GM06990 (cell line): ENCODE results near the gene ATP1A1.

Source experiments
- DNase-seq: peaks from one replicate; pipeline ENCODE4 v3.0.0-alpha.2; 2011; ENCODE audit not compliant: insufficient read length; ENCODE audit errors: extremely low read depth
- H3K27me3 ChIP-seq: replicated peaks from 2 replicates; pipeline ENCODE4 v1.6.0; 2011; ENCODE audit warnings: low read length; ENCODE audit not compliant: control insufficient read depth, insufficient read depth
- H3K36me3 ChIP-seq: 2 replicates; pipeline ENCODE4 v1.5.1; 2011; ENCODE audit warnings: low read length; ENCODE audit not compliant: control insufficient read depth, insufficient read depth
- H3K4me3 ChIP-seq: replicated peaks from 2 replicates; pipeline ENCODE4 v1.5.1; 2011; ENCODE audit warnings: low read depth, mild to moderate bottlenecking, control low read depth, low read length
- TF ChIP-seq, protein P1 (sequence below): IDR thresholded peaks from 2 replicates; pipeline ENCODE4 v1.5.1; 2011; ENCODE audit warnings: low read length, control low read depth, mild to moderate bottlenecking, inconsistent platforms; ENCODE audit not compliant: insufficient read depth, poor library complexity, severe bottlenecking

ATP1A1 gene

DNA sequence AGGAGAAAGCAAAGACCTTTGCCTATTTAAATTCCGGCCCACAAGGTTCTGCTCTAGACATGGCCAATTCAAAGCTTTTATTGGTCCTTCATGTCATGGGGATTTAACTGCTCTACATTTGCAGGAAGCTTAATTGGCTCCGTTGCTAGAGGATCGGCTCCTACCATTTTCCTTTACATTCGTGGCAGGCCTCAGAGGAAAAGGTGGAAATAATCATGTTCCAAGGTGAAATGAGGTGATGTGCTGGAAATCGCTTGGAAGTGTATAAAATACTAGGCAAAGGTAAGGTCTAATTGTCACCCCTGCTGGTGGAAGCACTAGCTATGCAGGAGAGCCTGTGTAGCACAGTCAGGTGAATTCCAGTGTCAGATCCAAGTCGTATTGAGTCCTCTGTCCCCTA, 55.5 kb downstream of the ATP1A1 start:
- Histone ChIP-seq H3K4me3 (no peak overlapping the region), H3K27me3 (no peaks in the 10 kb centered on the region; the same call in 1 of the 2 replicates), H3K36me3 (no peaks in the 10 kb centered on the region)
- TF ChIP-seq, protein P1, sequence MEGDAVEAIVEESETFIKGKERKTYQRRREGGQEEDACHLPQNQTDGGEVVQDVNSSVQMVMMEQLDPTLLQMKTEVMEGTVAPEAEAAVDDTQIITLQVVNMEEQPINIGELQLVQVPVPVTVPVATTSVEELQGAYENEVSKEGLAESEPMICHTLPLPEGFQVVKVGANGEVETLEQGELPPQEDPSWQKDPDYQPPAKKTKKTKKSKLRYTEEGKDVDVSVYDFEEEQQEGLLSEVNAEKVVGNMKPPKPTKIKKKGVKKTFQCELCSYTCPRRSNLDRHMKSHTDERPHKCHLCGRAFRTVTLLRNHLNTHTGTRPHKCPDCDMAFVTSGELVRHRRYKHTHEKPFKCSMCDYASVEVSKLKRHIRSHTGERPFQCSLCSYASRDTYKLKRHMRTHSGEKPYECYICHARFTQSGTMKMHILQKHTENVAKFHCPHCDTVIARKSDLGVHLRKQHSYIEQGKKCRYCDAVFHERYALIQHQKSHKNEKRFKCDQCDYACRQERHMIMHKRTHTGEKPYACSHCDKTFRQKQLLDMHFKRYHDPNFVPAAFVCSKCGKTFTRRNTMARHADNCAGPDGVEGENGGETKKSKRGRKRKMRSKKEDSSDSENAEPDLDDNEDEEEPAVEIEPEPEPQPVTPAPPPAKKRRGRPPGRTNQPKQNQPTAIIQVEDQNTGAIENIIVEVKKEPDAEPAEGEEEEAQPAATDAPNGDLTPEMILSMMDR, result no peak
- DNase-seq, result no peak

DNA sequence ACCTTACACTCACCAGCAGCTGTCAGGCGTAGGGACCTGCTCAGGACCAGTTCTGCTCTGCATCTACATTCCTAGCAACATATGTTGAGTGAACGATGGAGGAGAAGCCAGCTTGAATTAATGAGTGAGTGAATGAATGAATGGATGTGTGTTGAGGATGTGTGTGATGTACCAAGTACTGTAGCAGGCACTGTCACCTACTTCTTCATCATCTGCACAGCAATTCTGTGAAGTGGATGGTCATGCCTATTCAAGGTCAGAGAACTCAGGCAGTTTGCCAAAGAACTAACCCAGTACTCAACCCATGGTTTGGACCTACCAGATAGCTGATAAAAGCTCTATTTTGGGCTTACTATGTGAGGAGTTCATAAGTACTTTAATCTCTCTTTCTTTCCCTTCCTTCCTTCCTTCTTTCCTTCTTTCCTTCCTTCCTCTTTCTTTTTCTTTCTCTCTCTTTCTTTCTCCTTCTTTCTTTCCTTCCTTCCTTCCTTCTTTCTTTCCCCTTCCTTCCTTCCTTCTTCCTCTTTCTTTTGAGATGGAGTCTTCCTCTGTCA, 56.9 kb downstream of the ATP1A1 start:
- no peaks in the 10 kb centered on the region for H3K36me3 ChIP-seq
- TF ChIP-seq, protein P1, result no peak

DNA sequence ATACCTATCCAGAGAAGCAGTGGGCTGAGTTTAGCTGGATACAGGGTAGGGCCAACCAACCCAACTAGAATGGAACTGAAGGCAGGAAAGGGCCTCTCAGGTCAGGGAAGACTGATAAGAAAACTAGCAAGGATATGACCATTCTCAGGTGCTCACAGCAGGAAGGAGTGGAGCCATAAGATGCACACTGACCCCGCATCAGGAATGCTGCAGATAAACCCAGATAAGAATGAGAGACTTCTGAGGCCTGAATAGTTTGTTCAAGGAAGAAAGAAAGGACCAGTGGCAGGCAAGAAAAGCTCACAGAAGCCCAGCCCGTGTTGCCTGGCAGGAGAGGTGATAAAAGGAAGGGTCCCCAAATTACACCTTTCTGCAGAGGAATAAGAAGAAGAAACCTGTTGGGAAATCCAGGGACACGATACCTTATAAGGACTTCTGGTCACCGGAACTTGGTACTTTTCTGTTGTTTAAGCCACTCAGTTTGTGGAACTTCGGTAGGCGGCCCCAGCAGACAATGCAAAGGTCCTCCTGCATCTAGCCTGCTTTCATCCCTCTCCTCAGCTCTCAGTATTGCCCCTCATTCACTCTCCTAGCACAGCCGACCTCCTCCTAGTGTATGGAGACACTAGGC, 58.9 kb downstream of the ATP1A1 start:
- Histone ChIP-seq H3K27me3 (no peaks in the 10 kb centered on the region; the same call in 1 of the 2 replicates), H3K4me3 (no peak overlapping the region)
- TF ChIP-seq, protein P1, result no peak

More for the DNA sequence above, 56.9 kb downstream of the ATP1A1 start:
- no peak for DNase-seq
- Histone ChIP-seq H3K4me3 (no peak overlapping the region), H3K27me3 (no peaks in the 10 kb centered on the region; the same call in 1 of the 2 replicates)

DNA sequence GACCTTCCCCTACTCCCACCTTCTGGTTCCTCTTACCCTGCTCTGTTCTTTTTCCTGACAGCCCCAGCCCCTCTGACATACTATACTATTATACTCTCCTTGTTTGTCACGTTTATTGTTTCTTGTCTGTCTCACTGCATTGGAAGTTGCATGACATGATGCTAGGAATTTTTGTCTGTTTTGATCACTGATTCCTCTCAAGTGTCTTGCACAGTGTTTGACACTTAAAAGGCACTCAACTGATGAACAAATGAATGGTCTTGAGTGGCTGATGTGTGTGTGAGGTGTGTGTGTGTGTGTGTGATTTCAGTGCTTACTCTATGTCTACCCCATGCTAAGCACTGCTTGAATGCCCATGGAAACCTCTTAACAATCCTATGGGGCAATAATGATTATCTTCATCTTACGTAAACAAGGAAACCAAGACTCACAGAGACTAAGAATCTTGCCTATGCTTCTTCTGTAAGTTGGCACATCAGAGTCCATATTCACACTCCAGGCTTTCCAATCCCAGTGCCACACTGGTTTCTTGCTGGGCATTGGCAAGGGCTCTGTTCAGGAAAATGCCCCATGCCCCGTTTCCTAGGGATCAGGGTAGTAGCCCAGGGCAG, 59.7 kb downstream of the ATP1A1 start:
- DNase-seq, result no peak
- Histone ChIP-seq H3K4me3 (no peak overlapping the region), H3K36me3 (no peaks in the 10 kb centered on the region), H3K27me3 (no peaks in the 10 kb centered on the region; the same call in 1 of the 2 replicates)
- TF ChIP-seq, protein P1, result no peak

More for the DNA sequence above, 58.9 kb downstream of the ATP1A1 start:
- no peaks in the 10 kb centered on the region for H3K36me3 ChIP-seq
- no peak for DNase-seq

DNA sequence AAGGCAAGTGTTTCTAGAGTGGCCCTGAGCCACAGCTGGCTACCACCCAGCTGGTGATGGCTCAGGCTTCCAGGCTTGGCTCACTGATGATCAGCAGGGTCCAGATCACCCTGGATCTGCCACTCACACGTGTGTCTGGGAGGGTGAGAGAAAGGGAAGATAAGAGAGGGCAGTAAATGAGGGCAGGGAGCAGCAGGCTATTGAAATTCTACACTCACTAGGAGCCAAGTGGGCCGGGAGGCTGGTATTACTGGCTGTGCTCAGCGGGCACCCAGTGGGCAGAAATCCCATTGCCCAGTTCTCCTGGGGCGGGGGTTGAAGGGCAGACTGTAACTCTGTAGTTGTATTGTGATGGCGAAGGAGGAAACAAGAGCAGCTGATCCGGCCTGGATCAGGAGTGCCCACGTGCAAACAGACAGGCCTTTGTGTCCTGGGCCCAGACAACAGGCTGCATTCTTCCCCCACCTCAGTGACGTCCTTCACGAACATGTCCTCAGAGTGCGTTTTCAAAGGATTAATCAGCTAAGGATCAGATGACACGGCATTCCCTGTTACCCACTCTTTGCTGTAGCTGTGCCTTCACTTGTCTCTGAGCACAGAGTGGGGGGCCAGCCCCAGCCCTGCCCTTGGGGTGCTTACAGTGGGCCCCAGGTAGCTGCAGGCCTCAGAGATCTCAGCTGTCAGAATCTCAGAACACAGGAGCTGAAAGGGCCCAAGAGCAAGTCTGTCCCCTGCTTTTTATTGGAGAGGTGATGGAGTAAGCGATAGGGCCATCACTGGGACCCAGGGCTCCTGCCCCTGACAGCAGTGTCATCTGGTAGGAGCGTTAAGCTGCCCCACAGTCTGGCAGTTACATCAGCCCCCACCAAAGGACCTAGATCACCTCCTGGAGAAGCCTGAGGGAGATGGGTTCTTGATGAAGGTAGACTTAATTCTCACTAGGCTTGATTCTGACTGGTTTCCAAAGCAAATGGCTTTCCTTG, 60.5 kb downstream of the ATP1A1 start:
- no peak for DNase-seq
- TF ChIP-seq, protein P1, result no peak
- H3K27me3 ChIP-seq, result no peaks in the 10 kb centered on the region; the same call in 1 of the 2 replicates

More for the DNA sequence above, 60.5 kb downstream of the ATP1A1 start:
- Histone ChIP-seq H3K36me3 (no peaks in the 10 kb centered on the region), H3K4me3 (no peak overlapping the region)
